Adrenal gland (tissue), 12 donors: ENCODE results near the gene FGF12. TPM values are rescaled to one million over a fixed set of nuclear protein-coding genes. Genes with fewer than 3 reads are reported as not detected.

Source experiments
- DNase-seq, 7 donors: peaks; one replicate each; pipeline ENCODE4 v3.0.0-alpha.2; 2019 to 2020
- H3K27ac ChIP-seq, 5 donors: fragments of 200-600 bp; sonication (generic) in 4 of 5; 1 replicate in 3 of 5; 2 replicates in 2 of 5; pipeline versions ENCODE4 v1.5.1 to v1.8.0; 2016 to 2020; ENCODE audit warnings: mild to moderate bottlenecking in 1 of 5
- H3K27me3 ChIP-seq: fragments of 200-600 bp; 2 replicates; pipeline ENCODE4 v1.8.0; 2021
- H3K36me3 ChIP-seq, 2 donors: fragments of 200-600 bp; replicated peaks in 1 of 2; 1 replicate in 1 of 2; 2 replicates in 1 of 2; pipeline versions ENCODE4 v1.5.1 to v1.8.0; 2018 to 2022
- H3K4me1 ChIP-seq, 2 donors: fragments of 200-600 bp; replicated peaks in 1 of 2; 1 replicate in 1 of 2; 2 replicates in 1 of 2; pipeline versions ENCODE4 v1.5.1 to v1.8.0; 2018 to 2021
- H3K4me3 ChIP-seq, 4 donors: fragments of 200-600 bp; sonication (generic) in 3 of 4; one replicate each; pipeline ENCODE4 v1.5.1; 2016 to 2018
- H3K9me3 ChIP-seq, 3 donors: fragments of 200-600 bp; sonication (generic) in 1 of 3; replicated peaks in 1 of 3; 1 replicate in 2 of 3; 2 replicates in 1 of 3; pipeline versions ENCODE4 v1.5.1 to v1.8.0; 2016 to 2021
- CTCF ChIP-seq, 6 experiments: fragments of 450-650 bp in 4 of 6; fragments of 200-600 bp in 2 of 6; sonication (generic) in 1 of 6; IDR thresholded peaks; 1 replicate in 5 of 6; 2 replicates in 1 of 6; pipeline versions ENCODE4 v1.5.1 to v1.8.0; 2016 to 2021; ENCODE audit warnings: antibody characterized with exemption in 6 of 6, mild to moderate bottlenecking in 2 of 6, moderate library complexity in 1 of 6
- POLR2A ChIP-seq, 2 donors: fragments of 450-650 bp; IDR thresholded peaks; one replicate each; pipeline ENCODE4 v1.6.1; 2017; ENCODE audit warnings: antibody characterized with exemption in 2 of 2, mild to moderate bottlenecking in 2 of 2, moderate library complexity in 1 of 2
- WGBS, 4 donors: extraction: QIAGEN DNeasy Blood & Tissue Kit in 2 of 4; methylation state at CpG; one replicate each; pipeline versions ENCODE4 v1.1.5 to v1.1.7; 2013 to 2017; 5-methylcytosine and 5-hydroxymethylcytosine counted together
- intact Hi-C, 2 donors: fragments of 100-400 bp; cut with DNase I; formaldehyde crosslinking; loops; one replicate each; pipeline versions ENCODE4 v1.14.1 to v1.15.0; 2022 to 2023
- polyA plus RNA-seq, 3 donors: library from polyadenylated mRNA; stranded (reverse); fragments of 200-250 nt in 2 of 3; fragments of 350-450 nt in 1 of 3; fragmentation: Illumina TruSeq in 1 of 3; extraction: RNeasy Lipid Tissue Mini Kit (QIAGEN cat#74804) in 1 of 3; gene quantifications; one replicate each; pipeline ENCODE4 v1.2.3, GENCODE V29; 2013 to 2014
- total RNA-seq, 9 donors: library from RNA; depleted of rRNA in 4 of 9; stranded (reverse); fragments of >200 nt in 4 of 9; fragments of 120-200 nt in 1 of 9; fragmentation: NEBNext Ultra II Directional in 1 of 9; extraction: Animal tissue kit (Norgen Biotek cat#: 25700) in 1 of 9; gene quantifications; one replicate each; pipeline versions ENCODE4 v1.1.0 to v1.2.4, GENCODE V29; 2013 to 2023
- donor health status: healthy with polysubstance abuse.
- donor health status: Bipolar disorder and iron deficiency.
- donor health status: DM: yes; HTN: yes; CAD: no.
- donor health status: DM: no; HTN: no; CAD: no.
- donor health status: DM: no; HTN: no; CAD: no.
- donor health status: DM: yes; HTN: yes; CAD: no.

Gene FGF12
- total and polyA plus RNA-seq, 12 donors = 23.3 to 286 (median 81.3) TPM

- 53 to 73% (median 69%) methylated on average over 3 of the region's 3 CpGs for WGBS, 4 donors
- Histone ChIP-seq H3K9me3 (no peaks in the 10 kb centered on the region), H3K27me3 (no peaks in the 10 kb centered on the region), H3K4me3 (no peak overlapping the region), H3K36me3 (no peaks in the 10 kb centered on the region), H3K27ac (no peak overlapping the region), H3K4me1 (peaks cover 0 to 22% of the 10 kb centered on the region in 2 donors)
- no peak for DNase-seq
- intact Hi-C loops = no loop called here
- no peak for TF ChIP-seq POLR2A (IDR thresholded peaks at IDR 0.05)
- no peak for TF ChIP-seq CTCF (IDR thresholded peaks at IDR 0.05)
These were observed 544.2 kb downstream of the FGF12 start for GRCh38 chr3:192183109-192183508.

- DNase-seq = no peak
- Histone ChIP-seq H3K9me3 (no peaks in the 10 kb centered on the region), H3K4me1 (peaks cover 0 to 10% of the 10 kb centered on the region in 2 donors), H3K27me3 (no peaks in the 10 kb centered on the region), H3K36me3 (no peaks in the 10 kb centered on the region), H3K27ac (no peak overlapping the region), H3K4me3 (no peak overlapping the region)
- TF ChIP-seq POLR2A (IDR thresholded peaks at IDR 0.05) (no peak), CTCF (IDR thresholded peaks at IDR 0.05) (no peak)
- intact Hi-C loops = no loop called here
- WGBS, 4 donors = 86 to 92% (median 88%) methylated on average over 4 of the region's 4 CpGs
These were observed 546.2 kb downstream of the FGF12 start for GRCh38 chr3:192181151-192181550.

GRCh38 chr3:192177383-192177782, 550.0 kb downstream of the FGF12 start:
- intact Hi-C loops = no loop called here
- no peak overlapping the region for H3K4me3 ChIP-seq
- peaks cover 0 to 9% of the 10 kb centered on the region in 2 donors for H3K4me1 ChIP-seq
- no peak for DNase-seq
- WGBS, 4 donors = 72 to 85% (median 77%) methylated on average over 3 of the region's 3 CpGs
- no peak for TF ChIP-seq CTCF (IDR thresholded peaks at IDR 0.05)
- TF ChIP-seq POLR2A (IDR thresholded peaks at IDR 0.05) = no peak
- H3K27me3 ChIP-seq = no peaks in the 10 kb centered on the region
- H3K9me3 ChIP-seq = no peaks in the 10 kb centered on the region
- H3K27ac ChIP-seq = no peak overlapping the region
- H3K36me3 ChIP-seq = no peaks in the 10 kb centered on the region

- no peak for TF ChIP-seq CTCF (IDR thresholded peaks at IDR 0.05)
- TF ChIP-seq POLR2A (IDR thresholded peaks at IDR 0.05) = no peak
- intact Hi-C loops = no loop called here
- H3K27me3 ChIP-seq = no peaks in the 10 kb centered on the region
- H3K4me1 ChIP-seq = peaks cover 6 to 11% of the 10 kb centered on the region in 2 donors
- no peaks in the 10 kb centered on the region for H3K9me3 ChIP-seq
- WGBS, 4 donors = 92 to 99% (median 95%) methylated on average over 4 of the region's 4 CpGs
- no peak overlapping the region for H3K27ac ChIP-seq
- no peaks in the 10 kb centered on the region for H3K36me3 ChIP-seq
- DNase-seq = no peak
- H3K4me3 ChIP-seq = no peak overlapping the region
These were observed 553.1 kb downstream of the FGF12 start for GRCh38 chr3:192174283-192174682.
